Gastrocnemius medialis (tissue), 4 donors: ENCODE measurements around the gene KRT77. TPM values are rescaled to one million over a fixed set of nuclear protein-coding genes. Genes with fewer than 3 reads are reported as not detected.

ENCODE experiments used
- ATAC-seq, 2 donors: fragments of 150-250 bp; one replicate each; pipeline ENCODE4 v1.9.1; 2016
- DNase-seq, 2 donors: peaks; one replicate each; pipeline ENCODE4 v3.0.0-alpha.2; 2019
- H3K27ac ChIP-seq, 4 donors: fragments of 200-600 bp; sonication (generic); 1 replicate in 1 of 4; 2 replicates in 3 of 4; pipeline ENCODE4 v1.5.1; 2016 to 2018; ENCODE audit warnings: mild to moderate bottlenecking in 2 of 4, moderate library complexity in 1 of 4
- H3K27me3 ChIP-seq, 3 donors: fragments of 200-600 bp; sonication (generic) in 2 of 3; 1 replicate in 1 of 3; 2 replicates in 2 of 3; pipeline versions ENCODE4 v1.5.1 to v1.6.0; 2016 to 2019; ENCODE audit warnings: mild to moderate bottlenecking in 1 of 3, moderate library complexity in 1 of 3
- H3K36me3 ChIP-seq, 2 donors: fragments of 200-600 bp; sonication (generic) in 1 of 2; one replicate each; pipeline ENCODE4 v1.5.1; 2017 to 2018
- H3K4me1 ChIP-seq, 2 donors: fragments of 200-600 bp; sonication (generic) in 1 of 2; one replicate each; pipeline ENCODE4 v1.5.1; 2016 to 2017; ENCODE audit warnings: mild to moderate bottlenecking in 2 of 2
- H3K4me3 ChIP-seq, 4 donors: fragments of 200-600 bp; sonication (generic) in 3 of 4; 1 replicate in 1 of 4; 2 replicates in 3 of 4; pipeline ENCODE4 v1.5.1; 2016 to 2019; ENCODE audit warnings: mild to moderate bottlenecking in 2 of 4
- H3K9me3 ChIP-seq, 3 donors: fragments of 200-600 bp; sonication (generic) in 2 of 3; 1 replicate in 1 of 3; 2 replicates in 2 of 3; pipeline ENCODE4 v1.5.1; 2016 to 2019
- CTCF ChIP-seq, 5 experiments: fragments of 450-650 bp in 3 of 5; fragments of 200-600 bp in 2 of 5; sonication (generic) in 2 of 5; IDR thresholded peaks in 4 of 5; conservative IDR thresholded peaks in 1 of 5; 1 replicate in 4 of 5; 2 replicates in 1 of 5; pipeline ENCODE4 v1.5.1; 2016 to 2019; ENCODE audit warnings: antibody characterized with exemption in 5 of 5, mild to moderate bottlenecking in 3 of 5, moderate library complexity in 3 of 5
- POLR2A ChIP-seq, 2 donors: fragments of 450-650 bp; IDR thresholded peaks; one replicate each; pipeline ENCODE4 v1.6.1; 2017; ENCODE audit warnings: antibody characterized with exemption in 2 of 2, mild to moderate bottlenecking in 2 of 2, moderate library complexity in 2 of 2
- in situ Hi-C, 4 donors: fragments of 200-750 bp; cut with MboI; loops; one replicate each; pipeline versions ENCODE4 v1.15.0 to v1.8.0; 2017; ENCODE audit warnings: low sequenced_read_pairs in 4 of 4
- intact Hi-C: fragments of 100-400 bp; cut with DNase I; formaldehyde crosslinking; loops from one replicate; pipeline ENCODE4 v1.15.1; 2023; ENCODE audit warnings: low total_unique reads
- total RNA-seq, 4 donors: library from RNA; depleted of rRNA; stranded (reverse); fragments of >200 nt; gene quantifications; one replicate each; pipeline versions ENCODE4 v1.1.0 to v1.2.3, GENCODE V29; 2016

The KRT77 gene
- total RNA-seq, 4 donors from 2014 or later: not detected

GRCh38 chr12:52686756-52687487 lies 16.4 kb downstream of the KRT77 start:
- DNase-seq: no peak
- no peaks in the 10 kb centered on the region for H3K9me3 ChIP-seq
- ATAC-seq: no peak
- H3K27me3 ChIP-seq: peaks cover 25 to 30% (median 30%) of the 10 kb centered on the region in 3 donors
- no peak overlapping the region for H3K4me3 ChIP-seq
- H3K4me1 ChIP-seq: peaks cover 0 to 7% of the 10 kb centered on the region in 2 donors
- intact Hi-C loops (no loop called here), in situ Hi-C loops (no loop called here)
- TF ChIP-seq CTCF (IDR thresholded peaks at IDR 0.05 in 4 of 5, conservative IDR thresholded peaks at IDR 0.05 in 1 of 5): no peak
- H3K36me3 ChIP-seq: no peaks in the 10 kb centered on the region
- H3K27ac ChIP-seq: no peak overlapping the region

- no peaks in the 10 kb centered on the region for H3K36me3 ChIP-seq
- TF ChIP-seq CTCF (IDR thresholded peaks at IDR 0.05 in 4 of 5, conservative IDR thresholded peaks at IDR 0.05 in 1 of 5): no peak
- no peak for TF ChIP-seq POLR2A (IDR thresholded peaks at IDR 0.05)
- no peaks in the 10 kb centered on the region for H3K9me3 ChIP-seq
- no peak for DNase-seq
- peaks cover 0 to 3% of the 10 kb centered on the region in 2 donors for H3K4me1 ChIP-seq
- in situ Hi-C loops: no loop called here
- no peak for ATAC-seq
- intact Hi-C loops: no loop called here
- peaks cover 18 to 24% (median 21%) of the 10 kb centered on the region in 3 donors for H3K27me3 ChIP-seq
- H3K27ac ChIP-seq: no peak overlapping the region
- H3K4me3 ChIP-seq: no peak overlapping the region
Measured at GRCh38 chr12:52686063-52686462, 17.3 kb downstream of the KRT77 start.

- peaks cover 12 to 19% (median 15%) of the 10 kb centered on the region in 3 donors for H3K27me3 ChIP-seq
- no peak for TF ChIP-seq POLR2A (IDR thresholded peaks at IDR 0.05)
- TF ChIP-seq CTCF (IDR thresholded peaks at IDR 0.05 in 4 of 5, conservative IDR thresholded peaks at IDR 0.05 in 1 of 5): no peak
- no peaks in the 10 kb centered on the region for H3K36me3 ChIP-seq
- no peak overlapping the region for H3K4me3 ChIP-seq
- DNase-seq (no peak), ATAC-seq (no peak)
- H3K4me1 ChIP-seq: no peaks in the 10 kb centered on the region
- no peaks in the 10 kb centered on the region for H3K9me3 ChIP-seq
- in situ Hi-C loops: no loop called here
- H3K27ac ChIP-seq: no peak overlapping the region
- intact Hi-C loops: no loop called here
Measured at GRCh38 chr12:52685406-52685890, 17.9 kb downstream of the KRT77 start.

- in situ Hi-C loops: no loop called here
- TF ChIP-seq POLR2A (IDR thresholded peaks at IDR 0.05) (no peak), CTCF (IDR thresholded peaks at IDR 0.05 in 4 of 5, conservative IDR thresholded peaks at IDR 0.05 in 1 of 5) (no peak)
- no peak for ATAC-seq
- H3K9me3 ChIP-seq: no peaks in the 10 kb centered on the region
- no peaks in the 10 kb centered on the region for H3K4me1 ChIP-seq
- no peak overlapping the region for H3K27ac ChIP-seq
- H3K36me3 ChIP-seq: no peaks in the 10 kb centered on the region
- no peak overlapping the region for H3K4me3 ChIP-seq
- intact Hi-C loops: no loop called here
- no peak for DNase-seq
- H3K27me3 ChIP-seq: peaks cover 4 to 11% (median 5%) of the 10 kb centered on the region in 3 donors
Measured at GRCh38 chr12:52684431-52684830, 18.9 kb downstream of the KRT77 start.
